SK-MEL-5 (cell line): ENCODE results near the gene PRKD1. TPM values are rescaled to one million over a fixed set of nuclear protein-coding genes. Genes with fewer than 3 reads are reported as not detected.
"Not testable (repeated sequence)": the region's sequence is repeated elsewhere in the genome, so short reads cannot be mapped to it uniquely, and the experiment has no call there.

ENCODE experiments used
- DNase-seq: peaks from one replicate; pipeline ENCODE4 v3.0.0-alpha.2; 2016; ENCODE audit warnings: low read depth, low spot score
- in situ Hi-C: cut with HindIII; loops from 2 replicates; pipeline ENCODE4 v1.10.0; 2016; ENCODE audit warnings: low sequenced_read_pairs, high pct_unique_total_duplicates, low pct_unique_long_range_greater_than_20kb
- total RNA-seq: library from RNA; depleted of rRNA; stranded (reverse); fragments of >200 nt; shearing (Covaris generic); gene quantifications from 2 replicates; pipeline ENCODE4 v1.2.3, GENCODE V29; 2014

The PRKD1 gene
- total RNA-seq, 1 experiment from 2014 or later: 10.7 TPM

- in situ Hi-C loops: no loop called here
- DNase-seq: no peak
Observed at GRCh38 chr14:29908652-29909577, 18.7 kb downstream of the PRKD1 start.

- no peak for DNase-seq
- in situ Hi-C loops: no loop called here
Observed at GRCh38 chr14:29906256-29906870, 21.3 kb downstream of the PRKD1 start.

GRCh38 chr14:29905543-29905942, 22.1 kb downstream of the PRKD1 start:
- in situ Hi-C loops: no loop called here
- DNase-seq: no peak

- in situ Hi-C loops: no loop called here
- no peak for DNase-seq
Observed at GRCh38 chr14:29900609-29901350, 26.9 kb downstream of the PRKD1 start.

GRCh38 chr14:29898470-29898869, 29.2 kb downstream of the PRKD1 start:
- in situ Hi-C loops: no loop called here
- no peak for DNase-seq

GRCh38 chr14:29897181-29897580, 30.5 kb downstream of the PRKD1 start:
- no peak for DNase-seq
- in situ Hi-C loops: no loop called here

GRCh38 chr14:29896354-29896821, 31.3 kb downstream of the PRKD1 start:
- in situ Hi-C loops: no loop called here
- DNase-seq: no peak

GRCh38 chr14:29895591-29896083, 32.0 kb downstream of the PRKD1 start:
- in situ Hi-C loops: no loop called here
- no peak for DNase-seq

GRCh38 chr14:29893989-29894388, 33.7 kb downstream of the PRKD1 start:
- peak; percentile 78 for DNase-seq
- in situ Hi-C loops: no loop called here

- in situ Hi-C loops: no loop called here
- no peak for DNase-seq
Observed at GRCh38 chr14:29892327-29892726, 35.3 kb downstream of the PRKD1 start.

- in situ Hi-C loops: no loop called here
- no peak for DNase-seq
Observed at GRCh38 chr14:29885988-29886387, 41.7 kb downstream of the PRKD1 start.

- no peak for DNase-seq
- in situ Hi-C loops: no loop called here
Observed at GRCh38 chr14:29868000-29868399, 59.6 kb downstream of the PRKD1 start.

- in situ Hi-C loops: no loop called here
- peak; percentile 98 for DNase-seq
Observed at GRCh38 chr14:29865299-29865698, 62.3 kb downstream of the PRKD1 start.

- in situ Hi-C loops: no loop called here
- no peak for DNase-seq
Observed at GRCh38 chr14:29861996-29862395, 65.7 kb downstream of the PRKD1 start.

GRCh38 chr14:29858299-29858698, 69.3 kb downstream of the PRKD1 start:
- DNase-seq: no peak
- in situ Hi-C loops: no loop called here

- in situ Hi-C loops: no loop called here
- no peak for DNase-seq
Observed at GRCh38 chr14:29857551-29857950, 70.1 kb downstream of the PRKD1 start.

GRCh38 chr14:29856516-29856915, 71.1 kb downstream of the PRKD1 start:
- no peak for DNase-seq
- in situ Hi-C loops: no loop called here

- DNase-seq, in situ Hi-C loops: not testable (repeated sequence)
Observed at GRCh38 chr14:29853691-29854090, 74.0 kb downstream of the PRKD1 start.
